Measurements from ENCODE around the gene BTBD16. TPM values are rescaled to one million over a fixed set of nuclear protein-coding genes. Genes with fewer than 3 reads are reported as not detected.

Gene BTBD16
- total and polyA plus RNA-seq, 4 donors: 0.42 to 2.8 (median 1.8) TPM

- TF ChIP-seq MAX (IDR thresholded peaks at IDR 0.05) (no peak), NR2F2 (IDR thresholded peaks at IDR 0.05) (no peak)
These were observed 105.4 kb downstream of the BTBD16 start (continued) for GRCh38 chr10:122376364-122376961.

- H3K4me3 ChIP-seq (ENCODE audit: low read depth in 1 of 3, low read length in 3 of 3): no peak overlapping the region
- 97% methylated on average over 5 of the region's 5 CpGs for WGBS
- TF ChIP-seq ZBTB33 (IDR thresholded peaks at IDR 0.05) (no peak), TAF1 (conservative IDR thresholded peaks at IDR 0.05) (no peak), MAX (IDR thresholded peaks at IDR 0.05) (no peak), HNF4A (conservative IDR thresholded peaks at IDR 0.05) (no peak), GABPA (IDR thresholded peaks at IDR 0.05 in 1 of 2, conservative IDR thresholded peaks at IDR 0.05 in 1 of 2) (no peak), EGR1 (IDR thresholded peaks at IDR 0.05; ENCODE audit: low read depth in 2 of 2) (no peak), FOXA2 (IDR thresholded peaks at IDR 0.05) (no peak), CTCF (IDR thresholded peaks at IDR 0.05; ENCODE audit: low read depth, low read length, missing input control) (no peak), JUND (IDR thresholded peaks at IDR 0.05) (no peak), ATF3 (IDR thresholded peaks at IDR 0.05) (no peak)
These were observed 107.9 kb downstream of the BTBD16 start for GRCh38 chr10:122379041-122379440.

GRCh38 chr10:122379537-122379936 is 108.4 kb downstream of the BTBD16 start:
- Histone ChIP-seq H3K27me3 (ENCODE audit: control insufficient read depth in 4 of 4, insufficient read depth in 4 of 4, low read length in 3 of 4) (no peaks in the 10 kb centered on the region), H3K9ac (ENCODE audit: low read depth in 1 of 2, low read length in 2 of 2) (no peak overlapping the region), H3K4me1 (ENCODE audit: control insufficient read depth in 4 of 4, insufficient read depth in 4 of 4, low read length in 3 of 4) (peaks cover 0 to 10% (median 0%) of the 10 kb centered on the region in 4 donors), H3K4me3 (ENCODE audit: low read depth in 1 of 3, low read length in 3 of 3) (no peak overlapping the region), H3K36me3 (ENCODE audit: control insufficient read depth in 4 of 4, insufficient read depth in 3 of 4, low read depth in 1 of 4, low read length in 3 of 4) (no peaks in the 10 kb centered on the region), H3K27ac (ENCODE audit: low read depth in 1 of 2, low read length in 2 of 2) (no peak overlapping the region), H3K9me3 (ENCODE audit: control insufficient read depth in 4 of 4, low read length in 3 of 4) (no peaks in the 10 kb centered on the region)
- DNase-seq (ENCODE audit: low spot score): no peak
- no peak for TF ChIP-seq HNF4A (conservative IDR thresholded peaks at IDR 0.05)
- TF ChIP-seq NR2F2 (IDR thresholded peaks at IDR 0.05): no peak
- 93% methylated on average over 2 of the region's 2 CpGs for WGBS

More at GRCh38 chr10:122379041-122379440, 107.9 kb downstream of the BTBD16 start:
- Histone ChIP-seq H3K4me1 (ENCODE audit: control insufficient read depth in 4 of 4, insufficient read depth in 4 of 4, low read length in 3 of 4) (peaks cover 0 to 11% (median under 1%) of the 10 kb centered on the region in 4 donors), H3K27ac (ENCODE audit: low read depth in 1 of 2, low read length in 2 of 2) (no peak overlapping the region), H3K36me3 (ENCODE audit: control insufficient read depth in 4 of 4, insufficient read depth in 3 of 4, low read depth in 1 of 4, low read length in 3 of 4) (no peaks in the 10 kb centered on the region), H3K9ac (ENCODE audit: low read depth in 1 of 2, low read length in 2 of 2) (no peak overlapping the region), H3K9me3 (ENCODE audit: control insufficient read depth in 4 of 4, low read length in 3 of 4) (no peaks in the 10 kb centered on the region), H3K27me3 (ENCODE audit: control insufficient read depth in 4 of 4, insufficient read depth in 4 of 4, low read length in 3 of 4) (no peaks in the 10 kb centered on the region)
- DNase-seq (ENCODE audit: low spot score): no peak
